K562 treated with DMSO at 1 percent for 24 hours (cell line): ENCODE data around the gene ATAD1. TPM values are rescaled to one million over a fixed set of nuclear protein-coding genes. Genes with fewer than 3 reads are reported as not detected.

ENCODE experiments used
- total RNA-seq: library from RNA; unstranded; fragments of 300-600 nt; gene quantifications from 2 replicates; pipeline ENCODE4 v1.2.3, GENCODE V29; 2022; ENCODE audit warnings: low read depth; ENCODE audit not compliant: insufficient read depth

ATAD1 gene, protein sequence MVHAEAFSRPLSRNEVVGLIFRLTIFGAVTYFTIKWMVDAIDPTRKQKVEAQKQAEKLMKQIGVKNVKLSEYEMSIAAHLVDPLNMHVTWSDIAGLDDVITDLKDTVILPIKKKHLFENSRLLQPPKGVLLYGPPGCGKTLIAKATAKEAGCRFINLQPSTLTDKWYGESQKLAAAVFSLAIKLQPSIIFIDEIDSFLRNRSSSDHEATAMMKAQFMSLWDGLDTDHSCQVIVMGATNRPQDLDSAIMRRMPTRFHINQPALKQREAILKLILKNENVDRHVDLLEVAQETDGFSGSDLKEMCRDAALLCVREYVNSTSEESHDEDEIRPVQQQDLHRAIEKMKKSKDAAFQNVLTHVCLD
- total RNA-seq, result 10.9 and 12.0 TPM in 2 replicates

DNA sequence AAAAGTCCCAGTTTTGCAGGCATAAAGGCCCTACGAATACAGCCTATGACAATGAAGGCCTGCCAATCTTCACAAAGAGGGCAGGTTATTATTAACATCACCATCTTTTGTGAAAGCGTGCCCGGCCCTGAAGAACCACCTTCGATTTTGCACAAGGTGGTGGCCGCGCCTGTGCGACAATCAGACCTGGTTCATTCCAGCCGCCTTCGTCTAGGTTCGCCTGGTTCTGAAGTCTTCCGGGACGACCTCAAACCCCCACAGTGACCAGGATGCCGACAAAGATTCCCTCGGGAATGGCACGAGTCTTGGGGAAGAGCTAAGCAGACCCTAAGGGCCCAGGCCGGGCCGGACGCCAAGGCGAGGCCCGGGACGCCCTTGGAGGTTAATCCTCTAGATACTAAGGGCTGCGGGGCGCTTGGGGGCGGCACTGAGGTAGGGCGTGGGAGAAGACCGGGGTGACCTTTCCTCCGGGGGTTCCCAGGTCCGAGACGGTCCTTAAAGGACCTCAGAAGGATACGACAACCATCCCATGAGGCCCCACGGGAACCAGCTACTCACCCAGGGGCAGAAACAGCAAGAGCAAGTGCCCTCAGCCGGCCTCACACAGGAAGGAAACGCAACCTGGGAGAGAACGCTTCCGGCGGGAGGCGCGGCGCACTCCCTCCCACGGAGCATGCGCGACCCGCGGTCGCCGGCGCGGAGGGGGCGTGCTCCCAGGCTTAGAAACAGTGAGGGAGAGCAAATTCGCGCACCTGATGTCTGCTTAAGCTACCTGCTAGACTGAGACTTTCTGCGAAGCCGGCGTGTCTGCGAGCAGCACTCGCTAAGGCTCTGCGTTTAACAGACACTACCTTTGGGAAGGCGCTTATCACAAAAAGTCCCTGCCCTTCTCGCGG lies at the start of gene ATAD1:
ATAD1 (minus strand) TSS at position 618 of the 896 bp plus-strand sequence. CDS start 3,627 bp downstream, outside the sequence.

DNA sequence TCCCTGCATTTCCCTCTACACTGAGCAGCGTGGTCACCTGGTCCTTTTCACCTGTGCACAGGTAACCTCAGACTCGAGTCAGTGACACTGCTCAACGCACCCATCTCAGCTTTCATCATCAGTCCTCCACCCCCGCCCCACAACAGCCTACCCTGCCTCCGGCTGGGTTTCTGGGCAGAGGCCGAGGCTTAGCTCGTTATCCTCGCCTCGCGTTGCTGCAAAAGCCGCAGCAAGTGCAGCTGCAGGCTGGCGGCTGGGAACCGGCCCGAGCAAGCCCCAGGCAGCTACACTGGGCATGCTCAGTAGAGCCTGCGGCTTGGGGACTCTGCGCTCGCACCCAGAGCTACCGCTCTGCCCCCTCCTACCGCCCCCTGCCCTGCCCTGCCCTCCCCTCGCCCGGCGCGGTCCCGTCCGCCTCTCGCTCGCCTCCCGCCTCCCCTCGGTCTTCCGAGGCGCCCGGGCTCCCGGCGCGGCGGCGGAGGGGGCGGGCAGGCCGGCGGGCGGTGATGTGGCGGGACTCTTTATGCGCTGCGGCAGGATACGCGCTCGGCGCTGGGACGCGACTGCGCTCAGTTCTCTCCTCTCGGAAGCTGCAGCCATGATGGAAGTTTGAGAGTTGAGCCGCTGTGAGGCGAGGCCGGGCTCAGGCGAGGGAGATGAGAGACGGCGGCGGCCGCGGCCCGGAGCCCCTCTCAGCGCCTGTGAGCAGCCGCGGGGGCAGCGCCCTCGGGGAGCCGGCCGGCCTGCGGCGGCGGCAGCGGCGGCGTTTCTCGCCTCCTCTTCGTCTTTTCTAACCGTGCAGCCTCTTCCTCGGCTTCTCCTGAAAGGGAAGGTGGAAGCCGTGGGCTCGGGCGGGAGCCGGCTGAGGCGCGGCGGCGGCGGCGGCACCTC lies 45.3 kb upstream of the ATAD1 start, which contains the start of the genes KLLN and PTEN:
KLLN (minus strand) TSS at position 481 of the 891 bp plus-strand sequence. CDS start 1,046 bp downstream, outside the sequence.
PTEN (plus strand) TSS at position 573 of the 891 bp plus-strand sequence. CDS start 845 bp downstream, outside the sequence.

Other genes starting within 250 kb of the ATAD1 start
- not detected in 2 replicates for gene PAPSS2, start 158.3 kb downstream of the ATAD1 start, total RNA-seq
- gene KLLN, start 45.3 kb upstream of the ATAD1 start, total RNA-seq, result 0.25 and 0.41 TPM in 2 replicates
- gene PTEN, start 45.4 kb upstream of the ATAD1 start, total RNA-seq, result 10.4 and 13.5 TPM in 2 replicates